Immature natural killer cell (primary cell): ENCODE results near the gene MUS81. TPM values are rescaled to one million over a fixed set of nuclear protein-coding genes. Genes with fewer than 3 reads are reported as not detected.

Experiments
- polyA plus RNA-seq, 3 donors: library from polyadenylated mRNA; unstranded; fragments of 300-500 nt; fragmentation: Illumina TruSeq; gene quantifications; one replicate each; pipeline ENCODE4 v1.2.3, GENCODE V29; 2021

The MUS81 gene
- polyA plus RNA-seq, 3 donors from 2014 or later = 22.7 to 47.0 (median 32.2) TPM

Other genes starting within 250 kb of the MUS81 start
- 10 to 100 TPM; 11.1 to 29.5 (median 12.3) TPM for gene MAP3K11, start 246.2 kb upstream of the MUS81 start, polyA plus RNA-seq
- gene PCNX3, start 244.7 kb upstream of the MUS81 start, polyA plus RNA-seq = 10 to 100 TPM in 1 of 3 donors, under 1 TPM in 2; 0.14 to 11.7 (median 0.89) TPM
- 100 to 1,000 TPM; 166 to 430 (median 222) TPM for gene SIPA1, start 222.3 kb upstream of the MUS81 start, polyA plus RNA-seq
- gene RELA, start 197.5 kb upstream of the MUS81 start, polyA plus RNA-seq = 10 to 100 TPM; 38.5 to 88.4 (median 41.8) TPM
- 10 to 100 TPM; 41.8 to 49.4 (median 47.7) TPM for gene KAT5, start 148.2 kb upstream of the MUS81 start, polyA plus RNA-seq
- gene RNASEH2C, start 139.6 kb upstream of the MUS81 start, polyA plus RNA-seq = 100 to 1,000 TPM in 2 of 3 donors, 10 to 100 TPM in 1; 37.4 to 160 (median 124) TPM
- gene AP5B1, start 79.5 kb upstream of the MUS81 start, polyA plus RNA-seq = 10 to 100 TPM in 1 of 3 donors, 1 to 10 TPM in 2; 7.6 to 20.8 (median 8.2) TPM
- gene OVOL1, start 73.4 kb upstream of the MUS81 start, polyA plus RNA-seq = not detected
- 1 to 10 TPM in 2 of 3 donors, under 1 TPM in 1; 0.30 to 1.7 (median 1.6) TPM for gene SNX32, start 26.5 kb upstream of the MUS81 start, polyA plus RNA-seq
- 1,000 to 10,000 TPM; 2,883 to 4,279 (median 3,963) TPM for gene CFL1, start 2.3 kb upstream of the MUS81 start, polyA plus RNA-seq
- gene EFEMP2, start 12.4 kb downstream of the MUS81 start, polyA plus RNA-seq = 1 to 10 TPM; 1.6 to 6.3 (median 3.6) TPM
- gene CTSW, start 19.4 kb downstream of the MUS81 start, polyA plus RNA-seq = 1,000 to 10,000 TPM; 2,066 to 3,052 (median 2,928) TPM
- gene FIBP, start 28.0 kb downstream of the MUS81 start, polyA plus RNA-seq = 100 to 1,000 TPM; 120 to 145 (median 141) TPM
- 100 to 1,000 TPM in 2 of 3 donors, 10 to 100 TPM in 1; 62.9 to 159 (median 142) TPM for gene CCDC85B, start 30.2 kb downstream of the MUS81 start, polyA plus RNA-seq
- under 1 TPM; 0.13 to 0.30 (median 0.17) TPM for gene FOSL1, start 40.0 kb downstream of the MUS81 start, polyA plus RNA-seq
- 10 to 100 TPM; 45.7 to 84.5 (median 60.4) TPM for gene C11orf68, start 58.6 kb downstream of the MUS81 start, polyA plus RNA-seq
- 100 to 1,000 TPM; 135 to 234 (median 182) TPM for gene DRAP1, start 59.0 kb downstream of the MUS81 start, polyA plus RNA-seq
- not detected for gene TSGA10IP, start 85.0 kb downstream of the MUS81 start, polyA plus RNA-seq
- gene SART1, start 101.3 kb downstream of the MUS81 start, polyA plus RNA-seq = 10 to 100 TPM in 2 of 3 donors, 1 to 10 TPM in 1; 7.5 to 53.0 (median 16.1) TPM
- gene EIF1AD, start 141.7 kb downstream of the MUS81 start, polyA plus RNA-seq = 10 to 100 TPM; 14.0 to 26.0 (median 21.0) TPM
- 100 to 1,000 TPM; 212 to 366 (median 295) TPM for gene BANF1, start 142.1 kb downstream of the MUS81 start, polyA plus RNA-seq
- not detected for gene CST6, start 151.6 kb downstream of the MUS81 start, polyA plus RNA-seq
- 10 to 100 TPM; 17.2 to 41.1 (median 20.8) TPM for gene CATSPER1, start 166.0 kb downstream of the MUS81 start, polyA plus RNA-seq
- not detected for gene GAL3ST3, start 188.7 kb downstream of the MUS81 start, polyA plus RNA-seq
- gene SF3B2, start 191.9 kb downstream of the MUS81 start, polyA plus RNA-seq = 100 to 1,000 TPM in 1 of 3 donors, 10 to 100 TPM in 2; 71.7 to 141 (median 76.7) TPM
- 10 to 100 TPM; 10.0 to 72.3 (median 23.9) TPM for gene PACS1, start 209.8 kb downstream of the MUS81 start, polyA plus RNA-seq